ENCODE data around the gene SV2C.

The SV2C gene

DNA sequence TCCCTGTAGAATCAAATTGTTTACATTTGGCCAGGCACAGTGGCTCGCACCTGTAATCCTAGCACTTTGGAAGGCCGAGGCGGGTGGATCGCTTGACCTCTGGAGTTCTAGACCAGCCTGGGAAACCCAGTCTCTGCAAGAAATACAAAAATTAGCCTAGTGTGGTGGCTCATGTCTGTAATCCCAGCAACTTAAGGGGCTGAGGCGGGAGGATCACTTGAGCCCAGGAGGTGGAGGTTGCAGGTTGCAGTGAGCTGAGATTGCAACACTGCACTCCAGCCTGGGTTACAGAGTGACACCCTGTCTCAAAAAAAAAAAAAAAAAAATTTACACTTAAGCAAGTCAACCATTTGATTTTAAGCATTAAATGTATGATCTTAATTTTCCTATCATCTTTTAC, 302.4 kb downstream of the SV2C start:
- Histone ChIP-seq H4K20me1 (ENCODE audit: low read depth, low read length) (no peaks in the 10 kb centered on the region), H3K9ac (ENCODE audit: low read length) (no peak overlapping the region)

DNA sequence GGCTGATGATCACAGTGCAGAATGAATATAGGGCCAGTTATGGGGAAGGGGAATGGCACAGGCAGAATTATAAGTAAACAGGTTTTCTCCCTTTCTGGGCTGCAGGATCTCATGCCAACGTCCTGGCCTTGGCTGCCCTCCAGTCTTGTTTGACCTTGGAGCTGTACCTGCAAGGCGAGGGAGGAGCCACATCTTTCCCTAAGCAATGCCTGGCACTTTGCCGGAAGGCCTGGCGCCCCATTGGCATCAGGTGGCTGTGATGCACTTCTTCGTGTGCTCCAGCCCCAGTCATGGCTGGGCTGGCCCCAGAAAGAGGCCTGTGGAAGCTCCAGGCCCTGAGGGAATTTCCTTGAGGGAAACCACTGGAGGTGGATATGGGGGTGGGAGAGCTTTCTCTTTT, 303.2 kb downstream of the SV2C start:
- Histone ChIP-seq H3K9ac (ENCODE audit: low read length) (no peak overlapping the region), H4K20me1 (ENCODE audit: low read depth, low read length) (no peaks in the 10 kb centered on the region), H3K9me3 (ENCODE audit: insufficient read depth, low read length) (no peaks in the 10 kb centered on the region), H3K27ac (ENCODE audit: low read depth, low read length) (no peak overlapping the region), H3K27me3 (ENCODE audit: low read length) (no peaks in the 10 kb centered on the region), H2AFZ (ENCODE audit: low read depth, low read length, severe bottlenecking) (no peak overlapping the region), H3F3A (ENCODE audit: insufficient read depth) (no peaks in the 10 kb centered on the region), H3K9me2 (replicated peaks; ENCODE audit: insufficient read depth, low read length) (no peaks in the 10 kb centered on the region), H3K4me2 (ENCODE audit: low read depth, low read length, poor library complexity, severe bottlenecking) (no peak overlapping the region), H3K4me3 (ENCODE audit: insufficient read depth, low read length, poor library complexity, severe bottlenecking) (no peak overlapping the region), H3K36me3 (ENCODE audit: low read length) (no peaks in the 10 kb centered on the region), H3K79me2 (ENCODE audit: insufficient read depth, low read length) (no peaks in the 10 kb centered on the region)
- TF ChIP-seq EZH2phosphoT487 (conservative IDR thresholded peaks at IDR 0.05; ENCODE audit: low read length): no peak
- TF ChIP-seq, protein P1, sequence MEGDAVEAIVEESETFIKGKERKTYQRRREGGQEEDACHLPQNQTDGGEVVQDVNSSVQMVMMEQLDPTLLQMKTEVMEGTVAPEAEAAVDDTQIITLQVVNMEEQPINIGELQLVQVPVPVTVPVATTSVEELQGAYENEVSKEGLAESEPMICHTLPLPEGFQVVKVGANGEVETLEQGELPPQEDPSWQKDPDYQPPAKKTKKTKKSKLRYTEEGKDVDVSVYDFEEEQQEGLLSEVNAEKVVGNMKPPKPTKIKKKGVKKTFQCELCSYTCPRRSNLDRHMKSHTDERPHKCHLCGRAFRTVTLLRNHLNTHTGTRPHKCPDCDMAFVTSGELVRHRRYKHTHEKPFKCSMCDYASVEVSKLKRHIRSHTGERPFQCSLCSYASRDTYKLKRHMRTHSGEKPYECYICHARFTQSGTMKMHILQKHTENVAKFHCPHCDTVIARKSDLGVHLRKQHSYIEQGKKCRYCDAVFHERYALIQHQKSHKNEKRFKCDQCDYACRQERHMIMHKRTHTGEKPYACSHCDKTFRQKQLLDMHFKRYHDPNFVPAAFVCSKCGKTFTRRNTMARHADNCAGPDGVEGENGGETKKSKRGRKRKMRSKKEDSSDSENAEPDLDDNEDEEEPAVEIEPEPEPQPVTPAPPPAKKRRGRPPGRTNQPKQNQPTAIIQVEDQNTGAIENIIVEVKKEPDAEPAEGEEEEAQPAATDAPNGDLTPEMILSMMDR (IDR thresholded peaks at IDR 0.05; ENCODE audit: insufficient read depth, low read length, poor library complexity, severe bottlenecking): no peak

More for the DNA sequence above, 302.4 kb downstream of the SV2C start:
- H3K9me3 ChIP-seq (ENCODE audit: insufficient read depth, low read length): no peaks in the 10 kb centered on the region
- TF ChIP-seq, protein P1 (IDR thresholded peaks at IDR 0.05; ENCODE audit: insufficient read depth, low read length, poor library complexity, severe bottlenecking): no peak
- H3K4me3 ChIP-seq (ENCODE audit: insufficient read depth, low read length, poor library complexity, severe bottlenecking): no peak overlapping the region
- H2AFZ ChIP-seq (ENCODE audit: low read depth, low read length, severe bottlenecking): no peak overlapping the region
- no peaks in the 10 kb centered on the region for H3K79me2 ChIP-seq (ENCODE audit: insufficient read depth, low read length)
- H3K27me3 ChIP-seq (ENCODE audit: low read length): no peaks in the 10 kb centered on the region
- no peak overlapping the region for H3K27ac ChIP-seq (ENCODE audit: low read depth, low read length)
- no peaks in the 10 kb centered on the region for H3K36me3 ChIP-seq (ENCODE audit: low read length)
- H3F3A ChIP-seq (ENCODE audit: insufficient read depth): no peaks in the 10 kb centered on the region
- no peaks in the 10 kb centered on the region for H3K9me2 ChIP-seq (replicated peaks; ENCODE audit: insufficient read depth, low read length)
- no peak overlapping the region for H3K4me2 ChIP-seq (ENCODE audit: low read depth, low read length, poor library complexity, severe bottlenecking)

DNA sequence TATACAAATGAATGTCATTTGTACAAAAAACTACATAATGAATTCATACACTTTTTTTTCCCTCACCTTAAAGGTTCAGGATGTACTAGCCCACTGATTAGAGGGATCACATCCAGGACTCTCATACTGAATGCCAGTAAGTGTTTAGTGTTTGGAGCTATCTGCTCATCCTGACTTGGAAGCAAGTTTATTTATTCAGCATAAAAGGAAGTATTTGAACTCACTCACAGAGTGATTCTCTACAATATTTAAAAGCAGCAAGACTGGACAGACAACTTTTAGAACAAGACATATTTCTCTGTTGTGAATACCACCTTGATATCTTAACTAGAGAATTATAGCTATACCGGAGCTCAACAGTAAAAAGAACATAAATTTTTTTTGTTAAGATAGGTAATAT, 305.1 kb downstream of the SV2C start:
- Histone ChIP-seq H4K20me1 (ENCODE audit: low read depth, low read length) (no peaks in the 10 kb centered on the region), H3K27ac (ENCODE audit: low read depth, low read length) (no peak overlapping the region), H3F3A (ENCODE audit: insufficient read depth) (no peaks in the 10 kb centered on the region), H3K9me2 (replicated peaks; ENCODE audit: insufficient read depth, low read length) (no peaks in the 10 kb centered on the region), H3K4me3 (ENCODE audit: insufficient read depth, low read length, poor library complexity, severe bottlenecking) (no peak overlapping the region), H3K9ac (ENCODE audit: low read length) (no peak overlapping the region), H3K9me3 (ENCODE audit: insufficient read depth, low read length) (no peaks in the 10 kb centered on the region), H3K79me2 (ENCODE audit: insufficient read depth, low read length) (no peaks in the 10 kb centered on the region), H2AFZ (ENCODE audit: low read depth, low read length, severe bottlenecking) (no peak overlapping the region), H3K4me2 (ENCODE audit: low read depth, low read length, poor library complexity, severe bottlenecking) (no peak overlapping the region), H3K36me3 (ENCODE audit: low read length) (no peaks in the 10 kb centered on the region), H3K27me3 (ENCODE audit: low read length) (no peaks in the 10 kb centered on the region)
- TF ChIP-seq EZH2phosphoT487 (conservative IDR thresholded peaks at IDR 0.05; ENCODE audit: low read length): no peak
- TF ChIP-seq, protein P1 (IDR thresholded peaks at IDR 0.05; ENCODE audit: insufficient read depth, low read length, poor library complexity, severe bottlenecking): no peak

Data from SU-DHL-6 (cell line).